Psoas muscle (tissue), 8 donors: ENCODE data around the gene ZFHX3. TPM values are rescaled to one million over a fixed set of nuclear protein-coding genes. Genes with fewer than 3 reads are reported as not detected.

ENCODE experiments used
- ATAC-seq, 4 donors: fragments of 200-7000 bp; cut with Tn5 transposase; one replicate each; pipeline ENCODE4 v1.9.1; 2020; ENCODE audit warnings: moderate library complexity in 3 of 4, mild to moderate bottlenecking in 2 of 4
- DNase-seq, 2 donors: peaks; one replicate each; pipeline ENCODE4 v3.0.0-alpha.2; 2020
- H3K27ac ChIP-seq: fragments of 200-600 bp; one replicate; pipeline ENCODE4 v1.8.0; 2022
- H3K27me3 ChIP-seq, 3 donors: fragments of 200-600 bp in 1 of 3; one replicate each; pipeline versions ENCODE4 v1.6.1 to v1.8.0; 2013 to 2022; ENCODE audit warnings: low read length in 2 of 3, mild to moderate bottlenecking in 2 of 3, moderate library complexity in 1 of 3; ENCODE audit not compliant: insufficient read depth in 3 of 3
- H3K36me3 ChIP-seq, 2 donors: fragments of 200-600 bp in 1 of 2; one replicate each; pipeline versions ENCODE4 v1.6.1 to v1.8.0; 2013 to 2022; ENCODE audit warnings: low read depth in 1 of 2, mild to moderate bottlenecking in 1 of 2, moderate library complexity in 1 of 2; ENCODE audit not compliant: insufficient read depth in 1 of 2
- H3K4me1 ChIP-seq: fragments of 200-600 bp; one replicate; pipeline ENCODE4 v1.8.0; 2022
- H3K4me3 ChIP-seq: fragments of 200-600 bp; one replicate; pipeline ENCODE4 v1.8.0; 2022; ENCODE audit warnings: mild to moderate bottlenecking
- H3K9me3 ChIP-seq: fragments of 200-600 bp; one replicate; pipeline ENCODE4 v1.8.0; 2022
- WGBS, 3 donors: extraction: QIAGEN DNeasy Blood & Tissue Kit; methylation state at CpG; one replicate each; pipeline versions ENCODE4 v1.1.6 to v1.1.7; 2013; 5-methylcytosine and 5-hydroxymethylcytosine counted together
- intact Hi-C, 2 donors: fragments of 100-400 bp; cut with DNase I; formaldehyde crosslinking; loops; one replicate each; pipeline versions ENCODE4 v1.11.0 to v1.14.2; 2022
- polyA plus RNA-seq, 3 donors: library from polyadenylated mRNA; stranded (reverse); fragments of 200-250 nt; gene quantifications; one replicate each; pipeline ENCODE4 v1.2.3, GENCODE V29; 2013
- total RNA-seq, 4 donors: library from RNA; stranded (reverse); fragmentation: NEBNext Ultra II Directional in 2 of 4; extraction: Animal tissue kit (Norgen Biotek cat#: 25700) in 2 of 4; gene quantifications; one replicate each; pipeline versions ENCODE4 v1.2.1 to v1.2.4, GENCODE V29; 2021 to 2023
- TF ChIP-seq, protein P1 (sequence below): fragments of 200-600 bp; IDR thresholded peaks from one replicate; pipeline ENCODE4 v1.8.0; 2022; ENCODE audit warnings: antibody characterized with exemption
- donor health status: healthy with polysubstance abuse.
- donor health status: DM: no; HTN: no; CAD: no; lungs with moderate emphysema.
- donor health status: Bipolar disorder and iron deficiency.
- donor health status: healthy.
- donor health status: DM: yes; HTN: yes; CAD: no.
- donor health status: DM: no; HTN: no; CAD: no.
- donor health status: DM: no; HTN: no; CAD: no.
- donor health status: DM: yes; HTN: yes; CAD: no.

The ZFHX3 gene
- total and polyA plus RNA-seq, 7 donors: 3.3 to 36.9 (median 11.5) TPM

DNA sequence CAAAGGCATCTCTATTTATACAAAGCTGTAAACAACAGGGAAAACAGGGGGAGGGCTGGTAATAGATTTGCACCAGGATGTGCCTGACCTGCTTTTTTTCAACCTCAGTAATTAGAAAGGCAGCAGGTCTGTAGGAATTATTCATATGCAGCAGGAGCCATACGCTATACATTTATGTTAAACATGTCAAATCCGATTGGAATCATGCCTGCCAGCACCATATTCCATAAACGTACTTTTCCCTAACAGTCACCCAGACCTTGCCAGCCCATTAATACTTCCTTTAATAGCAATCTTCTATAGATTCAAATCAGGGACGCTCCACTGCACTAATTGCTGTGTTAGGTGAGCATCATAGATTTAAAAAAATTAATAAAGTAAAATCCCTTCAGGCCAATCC lies 223.9 kb downstream of the ZFHX3 start:
- H3K4me1 ChIP-seq: peaks cover 27% of the 10 kb centered on the region
- no peak overlapping the region for H3K27ac ChIP-seq
- peaks cover 0 to 29% of the 10 kb centered on the region in 2 donors for H3K36me3 ChIP-seq
- H3K9me3 ChIP-seq: no peaks in the 10 kb centered on the region
- H3K27me3 ChIP-seq: no peaks in the 10 kb centered on the region
- TF ChIP-seq, protein P1, sequence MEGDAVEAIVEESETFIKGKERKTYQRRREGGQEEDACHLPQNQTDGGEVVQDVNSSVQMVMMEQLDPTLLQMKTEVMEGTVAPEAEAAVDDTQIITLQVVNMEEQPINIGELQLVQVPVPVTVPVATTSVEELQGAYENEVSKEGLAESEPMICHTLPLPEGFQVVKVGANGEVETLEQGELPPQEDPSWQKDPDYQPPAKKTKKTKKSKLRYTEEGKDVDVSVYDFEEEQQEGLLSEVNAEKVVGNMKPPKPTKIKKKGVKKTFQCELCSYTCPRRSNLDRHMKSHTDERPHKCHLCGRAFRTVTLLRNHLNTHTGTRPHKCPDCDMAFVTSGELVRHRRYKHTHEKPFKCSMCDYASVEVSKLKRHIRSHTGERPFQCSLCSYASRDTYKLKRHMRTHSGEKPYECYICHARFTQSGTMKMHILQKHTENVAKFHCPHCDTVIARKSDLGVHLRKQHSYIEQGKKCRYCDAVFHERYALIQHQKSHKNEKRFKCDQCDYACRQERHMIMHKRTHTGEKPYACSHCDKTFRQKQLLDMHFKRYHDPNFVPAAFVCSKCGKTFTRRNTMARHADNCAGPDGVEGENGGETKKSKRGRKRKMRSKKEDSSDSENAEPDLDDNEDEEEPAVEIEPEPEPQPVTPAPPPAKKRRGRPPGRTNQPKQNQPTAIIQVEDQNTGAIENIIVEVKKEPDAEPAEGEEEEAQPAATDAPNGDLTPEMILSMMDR: no peak
- DNase-seq (no peak), ATAC-seq (no peak)
- intact Hi-C loops: no loop called here
- WGBS, 3 donors: 91 to 97% (median 93%) methylated on average over 4 of the region's 4 CpGs
- no peak overlapping the region for H3K4me3 ChIP-seq

DNA sequence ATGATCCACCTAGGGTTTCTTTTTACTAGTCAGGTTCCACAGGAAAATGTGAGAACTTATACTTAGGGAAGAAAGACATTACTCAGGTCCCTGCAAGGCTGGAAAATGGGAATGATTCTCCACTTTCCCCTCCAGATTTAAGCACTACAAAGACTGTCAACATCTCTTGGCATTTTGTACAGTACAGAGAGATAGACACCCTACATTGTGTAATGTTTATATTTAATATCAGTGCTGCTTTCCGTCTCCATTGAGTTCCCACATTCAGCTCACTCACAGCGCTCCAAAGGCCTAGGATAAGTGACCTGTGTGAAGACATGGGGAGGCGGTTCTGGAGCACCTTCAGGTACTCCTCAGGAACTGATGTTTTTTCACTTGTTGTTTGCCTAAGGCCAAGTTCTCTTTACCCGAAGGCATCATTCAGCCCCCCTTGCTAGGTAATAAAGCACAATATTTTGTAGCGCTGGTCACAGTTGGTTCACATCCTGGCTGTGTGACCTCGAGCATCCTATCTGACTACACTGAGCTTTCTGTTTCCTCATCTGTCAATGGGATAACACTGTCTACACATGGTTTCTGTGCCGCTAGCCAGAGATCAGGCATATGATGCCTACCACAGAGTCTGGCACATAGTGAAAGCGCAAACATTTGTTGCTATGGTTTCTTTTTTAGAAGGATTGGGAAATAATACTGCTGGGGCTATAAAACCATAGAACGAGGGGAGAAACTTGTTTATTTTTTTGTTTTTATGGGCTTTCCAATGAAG lies 226.6 kb downstream of the ZFHX3 start:
- WGBS, 3 donors: 89 to 97% (median 90%) methylated on average over 9 of the region's 9 CpGs
- TF ChIP-seq, protein P1: no peak
- Histone ChIP-seq H3K9me3 (no peaks in the 10 kb centered on the region), H3K27me3 (no peaks in the 10 kb centered on the region), H3K27ac (no peak overlapping the region), H3K36me3 (peaks cover 0 to 16% of the 10 kb centered on the region in 2 donors), H3K4me3 (no peak overlapping the region), H3K4me1 (peaks cover 21% of the 10 kb centered on the region)
- ATAC-seq (peak in 2 of 4 donors; percentile 32 to 42), DNase-seq (no peak)
- intact Hi-C loops: no loop called here

DNA sequence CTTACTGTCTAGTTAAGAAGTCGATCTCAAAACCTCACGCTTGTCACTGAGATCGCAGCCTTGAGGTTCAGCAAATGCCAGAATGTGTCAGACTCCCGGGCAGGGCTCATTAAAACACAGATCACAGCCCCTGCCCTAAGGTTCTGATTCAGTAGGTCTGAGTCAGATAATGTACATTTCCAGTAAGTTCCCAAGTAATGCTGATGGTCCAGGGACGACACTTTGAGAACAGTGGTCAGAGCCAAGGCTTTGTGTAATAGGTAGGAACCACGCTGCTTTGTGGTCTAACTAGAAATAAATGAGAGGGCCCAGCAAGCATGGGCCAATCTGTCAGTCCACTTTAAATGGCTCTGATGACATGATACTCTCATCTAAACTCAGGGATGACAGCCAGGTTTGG lies 228.6 kb downstream of the ZFHX3 start:
- no peak for DNase-seq
- 67 to 89% (median 74%) methylated on average over 6 of the region's 6 CpGs for WGBS, 3 donors
- Histone ChIP-seq H3K4me3 (no peak overlapping the region), H3K27ac (peak overlapping the region; percentile 68), H3K36me3 (no peaks in the 10 kb centered on the region), H3K9me3 (no peaks in the 10 kb centered on the region), H3K27me3 (no peaks in the 10 kb centered on the region), H3K4me1 (peaks cover 21% of the 10 kb centered on the region)
- ATAC-seq: peak; percentile 68 to 86 (median 82)
- TF ChIP-seq, protein P1: no peak
- intact Hi-C loops: no loop called here

DNA sequence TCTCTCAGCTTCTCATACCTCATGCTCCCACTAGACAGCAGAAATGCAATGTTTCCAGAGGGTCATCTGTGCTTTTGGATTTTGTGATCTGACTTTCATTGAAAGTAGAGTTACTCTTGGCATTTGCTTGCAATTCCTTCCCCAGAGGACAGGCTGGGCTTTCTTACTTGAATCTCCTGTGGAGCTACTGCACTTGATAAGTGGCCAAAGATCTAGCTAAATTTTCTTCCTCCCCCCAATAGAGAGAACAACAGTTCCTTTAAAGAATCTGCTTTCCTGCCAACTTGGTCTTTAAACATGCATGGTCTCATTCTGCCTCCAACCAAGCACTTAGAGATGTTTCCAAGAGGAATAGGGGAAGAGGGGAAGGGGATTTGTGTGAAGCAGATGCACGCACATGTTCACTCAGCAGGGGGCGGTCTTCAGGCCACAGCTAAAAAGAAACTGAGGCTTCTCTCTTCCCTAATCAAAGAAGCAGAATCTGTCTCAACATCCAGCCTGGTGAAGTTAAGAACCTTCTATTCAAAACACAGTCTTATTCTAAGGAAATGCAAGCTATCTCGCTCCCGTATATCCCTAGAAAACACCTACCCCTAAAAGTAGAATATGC lies 229.6 kb downstream of the ZFHX3 start:
- Histone ChIP-seq H3K27me3 (no peaks in the 10 kb centered on the region), H3K4me1 (peaks cover 21% of the 10 kb centered on the region), H3K4me3 (no peak overlapping the region), H3K9me3 (no peaks in the 10 kb centered on the region), H3K27ac (no peak overlapping the region), H3K36me3 (no peaks in the 10 kb centered on the region)
- TF ChIP-seq, protein P1: no peak
- 93 to 96% (median 94%) methylated on average over 4 of the region's 4 CpGs for WGBS, 3 donors
- intact Hi-C loops: no loop called here
- DNase-seq (no peak), ATAC-seq (no peak)
